NCI-H187 treated with DMSO at 0.1 percent for 48 hours (cell line): Measurements from ENCODE around the gene OSBPL2.

Experiments used
- DNase-seq: peaks from one replicate; lab custom pipeline; 2025; lab: John Stamatoyannopoulos, UW

Gene OSBPL2

DNA sequence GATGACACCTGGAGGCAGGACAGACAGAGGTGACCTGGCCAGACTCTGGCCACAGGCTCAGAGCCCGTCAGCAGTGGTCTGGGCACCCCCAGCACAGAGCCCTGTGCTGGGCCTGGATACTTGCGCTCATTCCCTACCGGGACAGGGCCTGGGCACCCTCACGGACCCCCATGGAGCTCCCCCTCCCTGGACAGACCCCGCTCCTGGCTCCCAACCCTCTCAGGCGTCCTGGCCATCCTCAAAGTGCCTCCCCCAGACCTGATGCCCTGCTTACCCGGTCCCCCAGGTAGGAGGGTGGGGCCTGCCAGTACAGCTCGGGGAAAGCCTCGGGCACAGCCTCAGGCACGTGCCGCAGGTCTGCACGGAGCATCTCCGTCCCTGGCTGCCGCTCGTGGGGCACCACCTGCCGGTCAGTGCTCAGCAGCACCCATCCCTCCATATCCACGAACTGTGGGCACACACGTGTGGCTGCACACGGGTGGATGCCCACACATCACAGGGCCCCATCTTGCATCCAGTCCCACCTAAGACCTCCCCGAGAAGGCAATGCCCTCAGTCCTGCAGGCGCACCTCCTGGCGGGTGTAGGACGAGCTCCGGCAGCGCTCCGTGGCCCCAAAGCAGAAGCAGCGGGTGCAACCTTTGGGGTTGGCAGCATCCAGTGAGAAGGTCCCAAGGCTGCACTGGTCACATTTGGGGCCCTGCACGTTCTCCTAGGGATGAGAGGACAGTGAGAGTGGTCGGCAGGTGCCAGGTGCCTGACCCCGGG lies 88.8 kb downstream of the OSBPL2 start:
- DNase-seq, result no peak

GRCh38 chr20:62327726-62328495 lies 89.6 kb downstream of the OSBPL2 start:
- no peak for DNase-seq

- DNase-seq, result no peak
Measured at GRCh38 chr20:62328684-62329388, 90.5 kb downstream of the OSBPL2 start.

DNA sequence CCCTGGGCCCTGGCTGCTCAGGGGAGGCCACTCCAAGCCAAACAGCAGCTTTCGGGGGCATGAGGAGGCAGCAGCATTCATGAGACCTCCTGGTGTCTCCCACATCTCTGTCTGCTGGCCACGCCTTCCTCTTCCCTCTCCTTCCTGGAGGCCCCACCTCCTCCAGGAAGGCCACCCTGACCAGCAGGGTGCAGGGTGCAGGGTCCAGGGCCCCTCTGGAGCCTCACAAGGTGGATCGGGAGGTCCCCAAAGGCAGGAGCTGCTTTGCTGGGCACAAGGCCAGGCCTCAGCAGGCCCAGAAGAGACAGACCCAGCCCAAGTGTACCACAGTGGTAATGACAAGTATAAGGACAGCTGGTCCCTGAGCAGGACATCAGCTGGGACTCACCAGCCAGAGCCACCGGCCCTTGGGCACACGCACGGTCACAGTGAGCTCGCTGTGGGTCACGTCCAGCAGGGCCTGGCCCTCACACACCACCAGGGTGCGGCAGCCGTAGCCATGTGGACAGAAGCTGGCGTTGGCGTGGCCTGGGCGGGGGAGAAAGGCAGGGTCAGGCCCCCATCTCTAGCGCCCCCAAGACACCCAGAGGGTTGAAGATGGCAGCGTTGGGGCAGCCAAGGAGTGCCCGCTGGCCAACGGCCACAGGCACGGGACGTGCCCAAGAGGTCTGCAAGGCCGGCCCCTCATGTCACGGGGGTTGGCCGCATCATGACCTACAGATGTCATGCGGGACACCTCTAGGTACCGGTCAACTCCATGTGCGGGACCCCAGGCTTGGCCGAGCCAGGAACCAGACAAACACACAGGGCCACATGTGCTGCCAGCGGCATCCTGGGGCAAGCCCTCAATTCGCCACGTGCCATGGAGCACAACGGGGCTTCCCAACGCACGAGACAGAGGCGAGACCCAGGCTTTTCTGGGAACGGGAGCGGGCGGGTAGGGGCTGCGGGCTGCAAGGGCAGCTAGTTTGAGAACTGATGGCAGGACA lies 91.4 kb downstream of the OSBPL2 start:
- no peak for DNase-seq

DNA sequence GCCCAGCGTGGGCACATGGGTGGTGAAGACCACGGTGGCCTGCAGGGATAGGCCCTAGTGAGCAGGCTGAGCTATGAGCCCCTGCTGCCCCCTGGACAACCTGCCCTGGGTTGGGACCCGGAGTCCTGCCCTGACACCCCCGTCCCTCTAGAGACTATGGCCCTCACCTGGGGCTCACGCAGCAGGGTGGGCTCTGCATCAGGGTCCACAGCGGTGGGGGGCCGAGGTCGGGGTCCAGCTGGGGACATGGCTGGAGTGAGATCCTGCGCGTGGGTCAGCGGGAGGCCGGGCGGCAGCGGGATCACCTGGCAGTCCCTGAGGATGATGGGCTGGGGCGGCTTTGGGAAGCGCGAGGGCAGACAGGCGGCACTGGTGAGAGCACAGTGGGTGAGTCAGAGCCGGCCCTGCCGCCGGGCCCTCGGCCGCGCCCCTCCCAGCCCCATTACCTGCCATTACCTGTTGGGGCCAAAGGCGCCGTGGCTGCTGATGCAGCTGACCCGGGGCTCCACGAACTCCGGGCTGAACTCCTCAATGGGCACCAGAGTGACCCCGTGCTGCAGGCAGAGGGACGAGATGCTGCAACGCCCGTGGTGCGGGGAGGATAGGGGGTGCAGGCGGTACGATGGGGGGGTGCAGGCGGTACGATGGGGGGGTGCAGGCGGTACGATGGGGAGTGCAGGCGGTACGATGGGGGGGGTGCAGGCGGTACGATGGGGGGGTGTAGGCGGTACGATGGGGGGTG lies 92.4 kb downstream of the OSBPL2 start:
- no peak for DNase-seq

DNA sequence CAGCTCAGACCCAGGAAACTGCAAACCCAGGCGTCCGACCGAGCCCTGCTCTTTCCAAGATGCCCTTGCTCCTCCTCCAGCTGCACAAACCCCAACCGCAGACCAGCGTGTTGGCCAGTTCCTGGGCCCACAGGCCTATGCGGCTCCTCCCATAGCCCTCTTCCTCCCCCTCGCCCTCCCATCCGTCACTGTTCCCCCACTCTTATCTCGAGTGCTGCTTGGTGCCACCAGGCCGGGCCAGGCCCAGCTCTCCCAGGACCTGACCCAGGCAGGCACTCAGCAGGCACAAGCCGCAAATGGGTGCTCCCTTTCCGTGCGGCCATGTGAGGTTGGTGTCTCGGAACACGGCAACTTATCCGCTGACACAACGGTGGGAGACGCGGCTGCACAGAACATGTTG lies 93.0 kb downstream of the OSBPL2 start:
- DNase-seq, result no peak

GRCh38 chr20:62332421-62332820 lies 94.1 kb downstream of the OSBPL2 start:
- DNase-seq, result no peak

- no peak for DNase-seq
Measured at GRCh38 chr20:62332989-62333819, 94.9 kb downstream of the OSBPL2 start.

GRCh38 chr20:62333820-62334595 lies 95.7 kb downstream of the OSBPL2 start:
- DNase-seq, result no peak

- no peak for DNase-seq
Measured at GRCh38 chr20:62334881-62335280, 96.6 kb downstream of the OSBPL2 start.

DNA sequence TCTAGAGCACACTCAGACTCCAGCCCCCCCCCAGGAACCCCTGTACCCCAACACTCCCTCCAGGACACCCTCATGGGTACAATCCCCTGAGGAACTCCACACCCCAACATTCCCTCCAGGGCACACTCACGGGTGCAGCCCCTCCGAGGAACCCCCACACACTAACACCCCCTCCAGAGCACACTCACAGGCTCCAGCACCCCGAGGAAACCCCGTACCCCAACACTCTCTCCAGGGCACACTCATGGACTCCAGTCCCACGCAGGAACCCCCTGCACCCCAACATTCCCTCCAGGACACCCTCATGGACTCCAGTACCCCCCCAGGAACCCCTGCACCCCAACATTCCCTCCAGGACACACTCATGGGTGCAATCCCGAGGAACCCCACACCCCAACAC lies 97.2 kb downstream of the OSBPL2 start:
- no peak for DNase-seq

GRCh38 chr20:62336329-62336728 lies 98.0 kb downstream of the OSBPL2 start:
- no peak for DNase-seq

- no peak for DNase-seq
Measured at GRCh38 chr20:62336775-62337557, 98.6 kb downstream of the OSBPL2 start.

GRCh38 chr20:62337558-62338293 lies 99.4 kb downstream of the OSBPL2 start:
- DNase-seq, result no peak

GRCh38 chr20:62338294-62338620 lies 99.9 kb downstream of the OSBPL2 start:
- no peak for DNase-seq

GRCh38 chr20:62339647-62340062 lies 101.3 kb downstream of the OSBPL2 start:
- no peak for DNase-seq

GRCh38 chr20:62342910-62343309 lies 104.6 kb downstream of the OSBPL2 start:
- DNase-seq, result no peak

GRCh38 chr20:62344092-62344491 lies 105.8 kb downstream of the OSBPL2 start:
- no peak for DNase-seq
